ENCODE measurements around the gene TFIP11.

The TFIP11 gene

DNA sequence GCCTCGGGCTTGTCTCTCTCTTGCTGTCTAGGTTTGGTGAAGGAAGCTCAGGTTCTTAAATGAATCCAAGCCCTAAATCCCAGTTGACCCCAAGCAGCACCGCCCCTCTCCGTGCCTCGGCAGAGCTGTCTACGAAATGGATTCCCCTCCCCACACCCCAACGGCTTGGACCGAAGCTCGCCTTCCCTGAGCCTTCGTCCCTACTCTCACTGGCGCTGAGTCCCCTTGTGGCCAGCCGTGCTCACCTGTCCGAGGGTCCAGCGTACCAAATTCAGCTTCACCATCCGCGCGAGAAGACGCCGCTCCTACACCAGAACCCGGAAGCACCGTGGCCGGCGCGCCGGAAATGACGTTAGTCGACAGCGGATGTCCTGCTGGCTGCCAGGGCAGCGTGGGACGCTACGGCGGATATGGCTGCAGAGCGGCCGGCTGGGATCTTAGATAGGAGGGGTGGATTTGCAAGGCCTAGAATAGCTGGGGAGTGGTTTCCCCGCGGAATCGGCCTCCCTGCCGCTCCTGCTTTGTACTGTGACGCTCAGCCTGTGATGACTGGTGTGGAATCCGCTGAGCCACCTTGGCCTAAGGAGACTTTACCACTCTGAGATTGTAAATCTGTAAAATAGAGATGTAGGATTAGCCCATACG, at the start of gene TFIP11:
Gene TFIP11 (minus strand): TSS at position 325 of the 645 bp plus-strand sequence. CDS start 2,201 bp downstream, outside the sequence.
- TF ChIP-seq, protein P1, sequence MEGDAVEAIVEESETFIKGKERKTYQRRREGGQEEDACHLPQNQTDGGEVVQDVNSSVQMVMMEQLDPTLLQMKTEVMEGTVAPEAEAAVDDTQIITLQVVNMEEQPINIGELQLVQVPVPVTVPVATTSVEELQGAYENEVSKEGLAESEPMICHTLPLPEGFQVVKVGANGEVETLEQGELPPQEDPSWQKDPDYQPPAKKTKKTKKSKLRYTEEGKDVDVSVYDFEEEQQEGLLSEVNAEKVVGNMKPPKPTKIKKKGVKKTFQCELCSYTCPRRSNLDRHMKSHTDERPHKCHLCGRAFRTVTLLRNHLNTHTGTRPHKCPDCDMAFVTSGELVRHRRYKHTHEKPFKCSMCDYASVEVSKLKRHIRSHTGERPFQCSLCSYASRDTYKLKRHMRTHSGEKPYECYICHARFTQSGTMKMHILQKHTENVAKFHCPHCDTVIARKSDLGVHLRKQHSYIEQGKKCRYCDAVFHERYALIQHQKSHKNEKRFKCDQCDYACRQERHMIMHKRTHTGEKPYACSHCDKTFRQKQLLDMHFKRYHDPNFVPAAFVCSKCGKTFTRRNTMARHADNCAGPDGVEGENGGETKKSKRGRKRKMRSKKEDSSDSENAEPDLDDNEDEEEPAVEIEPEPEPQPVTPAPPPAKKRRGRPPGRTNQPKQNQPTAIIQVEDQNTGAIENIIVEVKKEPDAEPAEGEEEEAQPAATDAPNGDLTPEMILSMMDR (IDR thresholded peaks at IDR 0.05): no peak
- no peaks in the 10 kb centered on the region for H3K36me3 ChIP-seq (ENCODE audit: control insufficient read depth, insufficient read depth, low read length)
- peaks cover 2% of the 10 kb centered on the region for H3K4me1 ChIP-seq
- H3K79me2 ChIP-seq: peaks cover 3% of the 10 kb centered on the region
- H3K4me2 ChIP-seq (ENCODE audit: low read length): peak within 1 kb of the TSS; percentile 99
- H3K27me3 ChIP-seq (ENCODE audit: control insufficient read depth, insufficient read depth, low read length): no peaks in the 10 kb centered on the region
- H3K9ac ChIP-seq: peak within 1 kb of the TSS; percentile 34
- peak within 1 kb of the TSS; percentile 74 for H3K27ac ChIP-seq
- H2AFZ ChIP-seq: peak within 1 kb of the TSS; percentile 88
- H3K4me3 ChIP-seq (ENCODE audit: low read depth, low read length): peak within 1 kb of the TSS; percentile 92
- no peaks in the 10 kb centered on the region for H3K9me3 ChIP-seq (ENCODE audit: control insufficient read depth, low read length)

DNA sequence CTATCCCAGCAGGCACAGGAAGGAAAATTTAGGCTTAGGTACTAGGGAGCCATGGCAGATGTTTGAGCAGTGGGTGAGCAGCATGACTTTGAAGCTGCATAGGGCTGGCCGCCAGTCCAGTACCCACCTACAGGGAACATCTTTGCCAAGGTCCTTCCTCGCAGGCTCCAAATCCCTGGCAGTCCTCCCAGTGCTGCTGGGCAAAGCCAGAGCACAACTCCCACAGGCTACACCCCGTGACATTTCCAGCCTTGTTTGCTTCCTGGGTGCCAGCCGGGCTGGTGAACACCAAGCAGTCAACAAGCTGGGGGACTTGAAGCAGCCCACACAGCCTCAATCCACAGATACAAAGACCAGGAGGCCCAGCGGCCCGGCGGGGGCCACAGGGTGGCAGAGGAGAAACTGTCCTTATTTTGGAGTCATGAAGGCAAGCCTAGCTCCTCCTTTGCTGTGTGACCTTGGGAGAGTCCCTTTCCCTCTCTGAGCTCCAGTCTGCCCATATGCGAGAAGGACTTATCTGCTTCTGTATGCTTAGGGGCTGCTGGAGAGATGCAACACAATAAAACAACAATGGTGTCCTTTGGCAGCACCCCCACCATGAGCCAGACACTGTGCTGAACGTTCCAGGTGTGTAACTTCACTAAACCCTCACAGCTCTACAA, 49.6 kb upstream of the TFIP11 start:
- H3K36me3 ChIP-seq (ENCODE audit: control insufficient read depth, insufficient read depth, low read length): no peaks in the 10 kb centered on the region
- no peaks in the 10 kb centered on the region for H3K9me3 ChIP-seq (ENCODE audit: control insufficient read depth, low read length)
- H3K4me3 ChIP-seq (ENCODE audit: low read depth, low read length): no peak overlapping the region
- H3K9ac ChIP-seq: no peak overlapping the region
- no peak overlapping the region for H2AFZ ChIP-seq
- H3K4me1 ChIP-seq: no peaks in the 10 kb centered on the region
- TF ChIP-seq, protein P1 (IDR thresholded peaks at IDR 0.05): no peak
- H3K27me3 ChIP-seq (ENCODE audit: control insufficient read depth, insufficient read depth, low read length): no peaks in the 10 kb centered on the region
- H3K27ac ChIP-seq: no peak overlapping the region
- no peaks in the 10 kb centered on the region for H3K79me2 ChIP-seq
- H3K4me2 ChIP-seq (ENCODE audit: low read length): no peak overlapping the region

DNA sequence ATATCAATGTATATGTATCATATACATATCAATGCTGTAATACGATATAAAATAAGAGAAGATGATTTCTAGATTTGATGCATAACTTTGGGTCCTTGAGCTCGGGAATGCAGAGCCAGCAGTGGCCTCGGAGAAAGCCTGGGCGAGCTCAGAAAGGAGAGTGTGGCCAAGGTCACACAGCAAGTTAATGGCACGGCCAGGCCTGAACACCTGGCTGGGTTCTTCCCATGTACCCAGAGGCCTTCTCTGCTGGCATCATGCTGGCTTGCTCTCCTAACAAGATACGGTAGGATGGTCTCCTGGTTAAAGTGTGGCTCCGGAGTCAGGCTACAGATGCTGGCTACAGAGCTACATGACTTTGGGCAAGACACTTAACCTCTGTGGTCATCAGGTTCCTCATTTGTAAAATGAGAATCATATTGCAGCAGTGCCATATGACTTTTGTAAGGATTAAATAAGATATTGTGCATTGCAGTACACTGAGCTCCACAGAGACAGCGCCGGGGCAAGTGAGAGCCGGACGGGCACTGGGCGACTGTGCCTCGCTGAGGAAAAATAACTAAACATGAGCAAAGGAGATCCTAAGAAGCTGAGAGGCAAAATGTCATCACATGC, 47.8 kb upstream of the TFIP11 start:
- Histone ChIP-seq H3K4me2 (ENCODE audit: low read length) (no peak overlapping the region), H3K79me2 (no peaks in the 10 kb centered on the region), H3K4me3 (ENCODE audit: low read depth, low read length) (no peak overlapping the region), H2AFZ (no peak overlapping the region), H3K9me3 (ENCODE audit: control insufficient read depth, low read length) (no peaks in the 10 kb centered on the region), H3K4me1 (no peaks in the 10 kb centered on the region), H3K9ac (no peak overlapping the region), H3K36me3 (ENCODE audit: control insufficient read depth, insufficient read depth, low read length) (no peaks in the 10 kb centered on the region), H3K27me3 (ENCODE audit: control insufficient read depth, insufficient read depth, low read length) (no peaks in the 10 kb centered on the region), H3K27ac (no peak overlapping the region)
- TF ChIP-seq, protein P1 (IDR thresholded peaks at IDR 0.05): no peak

DNA sequence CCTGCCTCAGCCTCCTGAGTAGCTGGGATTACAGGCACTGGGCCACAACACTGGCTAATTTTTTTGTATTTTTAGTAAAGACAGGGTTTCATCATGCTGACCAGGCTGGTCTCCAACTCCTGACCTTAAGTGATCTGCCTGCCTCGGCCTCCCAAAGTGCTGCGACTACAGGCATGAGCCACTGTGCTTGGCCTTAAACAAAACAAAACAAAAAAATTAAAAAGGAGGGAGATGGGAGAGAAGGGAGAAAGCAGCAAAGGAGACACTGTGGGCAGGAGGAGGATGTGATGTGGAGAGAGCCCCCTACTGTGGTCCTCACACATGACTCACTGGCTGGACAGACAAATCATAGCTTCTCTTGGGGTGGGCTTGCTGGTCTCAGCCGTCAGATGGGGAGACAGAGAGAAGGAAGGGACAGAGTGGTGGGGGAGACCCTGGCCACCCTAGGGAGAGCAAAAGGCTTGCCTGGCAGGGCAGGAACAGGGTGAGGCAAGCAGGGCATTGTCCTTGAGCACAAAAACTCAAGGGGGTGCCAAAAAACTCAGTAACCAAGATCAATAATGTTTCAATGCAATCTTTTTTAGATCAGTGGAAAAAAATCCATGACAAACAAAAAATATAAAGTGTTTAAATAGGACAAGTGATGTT, 46.1 kb upstream of the TFIP11 start:
- H3K4me3 ChIP-seq (ENCODE audit: low read depth, low read length): no peak overlapping the region
- H3K27me3 ChIP-seq (ENCODE audit: control insufficient read depth, insufficient read depth, low read length): no peaks in the 10 kb centered on the region
- H2AFZ ChIP-seq: no peak overlapping the region
- H3K4me1 ChIP-seq: no peaks in the 10 kb centered on the region
- no peaks in the 10 kb centered on the region for H3K79me2 ChIP-seq
- no peak overlapping the region for H3K9ac ChIP-seq
- H3K36me3 ChIP-seq (ENCODE audit: control insufficient read depth, insufficient read depth, low read length): no peaks in the 10 kb centered on the region
- TF ChIP-seq, protein P1 (IDR thresholded peaks at IDR 0.05): no peak
- H3K4me2 ChIP-seq (ENCODE audit: low read length): no peak overlapping the region
- H3K9me3 ChIP-seq (ENCODE audit: control insufficient read depth, low read length): no peaks in the 10 kb centered on the region
- no peak overlapping the region for H3K27ac ChIP-seq
